ENCODE measurements around the gene EBF4. TPM values are rescaled to one million over a fixed set of nuclear protein-coding genes. Genes with fewer than 3 reads are reported as not detected.
A peak's percentile ranks its signal among the peaks of the same experiment; 100 is the strongest.

Gene EBF4
- total RNA-seq, 4 donors from 2014 or later, result 7.1 to 69.5 (median 21.7) TPM

- no peak for DNase-seq
- no peak for TF ChIP-seq POLR2A (IDR thresholded peaks at IDR 0.05)
- TF ChIP-seq, protein P1, sequence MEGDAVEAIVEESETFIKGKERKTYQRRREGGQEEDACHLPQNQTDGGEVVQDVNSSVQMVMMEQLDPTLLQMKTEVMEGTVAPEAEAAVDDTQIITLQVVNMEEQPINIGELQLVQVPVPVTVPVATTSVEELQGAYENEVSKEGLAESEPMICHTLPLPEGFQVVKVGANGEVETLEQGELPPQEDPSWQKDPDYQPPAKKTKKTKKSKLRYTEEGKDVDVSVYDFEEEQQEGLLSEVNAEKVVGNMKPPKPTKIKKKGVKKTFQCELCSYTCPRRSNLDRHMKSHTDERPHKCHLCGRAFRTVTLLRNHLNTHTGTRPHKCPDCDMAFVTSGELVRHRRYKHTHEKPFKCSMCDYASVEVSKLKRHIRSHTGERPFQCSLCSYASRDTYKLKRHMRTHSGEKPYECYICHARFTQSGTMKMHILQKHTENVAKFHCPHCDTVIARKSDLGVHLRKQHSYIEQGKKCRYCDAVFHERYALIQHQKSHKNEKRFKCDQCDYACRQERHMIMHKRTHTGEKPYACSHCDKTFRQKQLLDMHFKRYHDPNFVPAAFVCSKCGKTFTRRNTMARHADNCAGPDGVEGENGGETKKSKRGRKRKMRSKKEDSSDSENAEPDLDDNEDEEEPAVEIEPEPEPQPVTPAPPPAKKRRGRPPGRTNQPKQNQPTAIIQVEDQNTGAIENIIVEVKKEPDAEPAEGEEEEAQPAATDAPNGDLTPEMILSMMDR (IDR thresholded peaks at IDR 0.05), result no peak
- Histone ChIP-seq H3K4me1 (peaks cover 0 to 17% of the 10 kb centered on the region in 2 donors), H3K9me3 (no peaks in the 10 kb centered on the region), H3K27me3 (no peaks in the 10 kb centered on the region), H3K27ac (no peak overlapping the region), H3K36me3 (no peaks in the 10 kb centered on the region), H3K4me3 (no peak overlapping the region)
- intact Hi-C loops (cut with DNase I; ENCODE audit: low total_unique reads), result no loop called here
Measured at GRCh38 chr20:2809690-2810089, 117.1 kb downstream of the EBF4 start.

MicroRNAs within 50 kb of the gene (microRNA counts, 767-probe panel; counts per million panel counts)
- 0 counts per million in 2 donors for microRNA hsa-miR-1292

Small RNAs within 50 kb of the gene (microRNA-seq; reads per million reads assigned to microRNA genes)
- 6.4 reads per million, percentile 11 among the genes with 10 or more reads in this experiment for gene MIR1292 (ENCODE audit: borderline microRNAs expressed, borderline replicate concordance)

Small RNAs within 50 kb of the gene (small RNA-seq; reads per million reads assigned to genes)
- gene SNORA51 (not detected), gene SNORD110 (not detected), gene SNORD56 (not detected), gene SNORD57 (not detected), gene SNORD86 (not detected)

Other genes with a start within 250 kb of the EBF4 start
- 100 to 1,000 TPM; 108 to 268 (median 133) TPM for gene SNRPB, start 222.0 kb upstream of the EBF4 start, total RNA-seq
- gene ZNF343, start 183.9 kb upstream of the EBF4 start, total RNA-seq, result 10 to 100 TPM; 11.2 to 20.5 (median 15.1) TPM
- not detected for gene TMC2, start 156.2 kb upstream of the EBF4 start, total RNA-seq
- 100 to 1,000 TPM; 108 to 151 (median 134) TPM for gene NOP56, start 40.1 kb upstream of the EBF4 start, total RNA-seq
- gene IDH3B, start 28.6 kb upstream of the EBF4 start, total RNA-seq, result 100 to 1,000 TPM in 1 of 4 donors, 10 to 100 TPM in 3; 33.8 to 220 (median 83.7) TPM
- 100 to 1,000 TPM in 1 of 4 donors, 10 to 100 TPM in 3; 15.3 to 154 (median 19.1) TPM for gene CPXM1, start 107.8 kb downstream of the EBF4 start, total RNA-seq
- not detected for gene C20orf141, start 122.2 kb downstream of the EBF4 start, total RNA-seq
- gene TMEM239, start 123.6 kb downstream of the EBF4 start, total RNA-seq, result not detected
- gene PCED1A, start 147.9 kb downstream of the EBF4 start, total RNA-seq, result 10 to 100 TPM; 13.5 to 43.6 (median 31.3) TPM
- gene VPS16, start 148.0 kb downstream of the EBF4 start, total RNA-seq, result 10 to 100 TPM in 3 of 4 donors, 1 to 10 TPM in 1; 5.9 to 48.6 (median 37.9) TPM
- 100 to 1,000 TPM in 2 of 4 donors, 10 to 100 TPM in 2; 80.6 to 121 (median 97.1) TPM for gene PTPRA, start 180.7 kb downstream of the EBF4 start, total RNA-seq

Data from uterus (tissue), 4 donors.